Mesothelial cell of epicardium (in vitro differentiated cells): ENCODE data around the gene LTV1. TPM values are rescaled to one million over a fixed set of nuclear protein-coding genes. Genes with fewer than 3 reads are reported as not detected.

ENCODE experiments used
- DNase-seq, 2 experiments: peaks; one replicate each; pipeline ENCODE4 v3.0.0; 2021; ENCODE audit warnings: low spot score in 2 of 2; ENCODE audit not compliant: unreplicated experiment in 2 of 2
- H3K27ac Mint-ChIP-seq: 2 replicates; pipeline ENCODE4 v1.8.0; 2021; ENCODE audit warnings: mixed read lengths
- H3K27me3 Mint-ChIP-seq: 2 replicates; pipeline ENCODE4 v1.8.0; 2021; ENCODE audit warnings: low read depth, mixed read lengths
- H3K36me3 Mint-ChIP-seq: 2 replicates; pipeline ENCODE4 v1.8.0; 2021; ENCODE audit warnings: mixed read lengths
- H3K4me1 Mint-ChIP-seq: 2 replicates; pipeline ENCODE4 v1.8.0; 2021; ENCODE audit warnings: mixed read lengths
- H3K4me3 Mint-ChIP-seq: 2 replicates; pipeline ENCODE4 v1.8.0; 2021; ENCODE audit warnings: mild to moderate bottlenecking, moderate library complexity, mixed read lengths
- H3K9me3 Mint-ChIP-seq: 2 replicates; pipeline ENCODE4 v1.8.0; 2021; ENCODE audit warnings: mixed read lengths
- CTCF ChIP-seq: fragments of 200-600 bp; sonication (generic); IDR thresholded peaks from one replicate; pipeline ENCODE4 v1.5.0; 2021; ENCODE audit warnings: antibody characterized with exemption; ENCODE audit not compliant: unreplicated experiment
- total RNA-seq: library from RNA; stranded (reverse); gene quantifications from 3 replicates; pipeline ENCODE4 v1.2.1, GENCODE V29; 2021

LTV1 gene
- total RNA-seq, 1 donor from 2014 or later, result 26.1 TPM

GRCh38 chr6:143885116-143885515, 42.0 kb downstream of the LTV1 start:
- Mint-ChIP-seq H3K4me3 (no peak overlapping the region), H3K27ac (no peak overlapping the region), H3K36me3 (peaks cover 6% of the 10 kb centered on the region), H3K27me3 (no peaks in the 10 kb centered on the region), H3K9me3 (peaks cover 8% of the 10 kb centered on the region), H3K4me1 (peaks cover 3% of the 10 kb centered on the region)
- no peak for TF ChIP-seq CTCF
- DNase-seq, result no peak

GRCh38 chr6:143894655-143895054, 51.5 kb downstream of the LTV1 start:
- Mint-ChIP-seq H3K9me3 (no peaks in the 10 kb centered on the region), H3K27me3 (no peaks in the 10 kb centered on the region), H3K4me1 (peaks cover 3% of the 10 kb centered on the region), H3K27ac (no peak overlapping the region), H3K4me3 (no peak overlapping the region), H3K36me3 (peaks cover 2% of the 10 kb centered on the region)
- DNase-seq, result no peak
- TF ChIP-seq CTCF, result no peak

- H3K27me3 Mint-ChIP-seq, result no peaks in the 10 kb centered on the region
- TF ChIP-seq CTCF, result no peak
- H3K4me1 Mint-ChIP-seq, result peaks cover 3% of the 10 kb centered on the region
- H3K27ac Mint-ChIP-seq, result no peak overlapping the region
- no peak overlapping the region for H3K4me3 Mint-ChIP-seq
- no peak for DNase-seq
- H3K9me3 Mint-ChIP-seq, result no peaks in the 10 kb centered on the region
- peaks cover 2% of the 10 kb centered on the region for H3K36me3 Mint-ChIP-seq
These were observed 53.2 kb downstream of the LTV1 start for GRCh38 chr6:143896126-143896860.

- Mint-ChIP-seq H3K27ac (no peak overlapping the region), H3K4me3 (no peak overlapping the region), H3K27me3 (no peaks in the 10 kb centered on the region), H3K36me3 (no peaks in the 10 kb centered on the region), H3K4me1 (peaks cover 3% of the 10 kb centered on the region), H3K9me3 (no peaks in the 10 kb centered on the region)
- TF ChIP-seq CTCF, result no peak
- DNase-seq, result no peak
These were observed 57.2 kb downstream of the LTV1 start for GRCh38 chr6:143900358-143900757.

GRCh38 chr6:143901885-143902750, 59.0 kb downstream of the LTV1 start:
- Mint-ChIP-seq H3K27me3 (no peaks in the 10 kb centered on the region), H3K9me3 (no peaks in the 10 kb centered on the region), H3K4me1 (no peaks in the 10 kb centered on the region), H3K27ac (peak overlapping the region; percentile 44), H3K36me3 (no peaks in the 10 kb centered on the region), H3K4me3 (no peak overlapping the region)
- DNase-seq, result no peak
- TF ChIP-seq CTCF, result no peak
